Measurements from ENCODE around the gene CDKAL1.

DNA sequence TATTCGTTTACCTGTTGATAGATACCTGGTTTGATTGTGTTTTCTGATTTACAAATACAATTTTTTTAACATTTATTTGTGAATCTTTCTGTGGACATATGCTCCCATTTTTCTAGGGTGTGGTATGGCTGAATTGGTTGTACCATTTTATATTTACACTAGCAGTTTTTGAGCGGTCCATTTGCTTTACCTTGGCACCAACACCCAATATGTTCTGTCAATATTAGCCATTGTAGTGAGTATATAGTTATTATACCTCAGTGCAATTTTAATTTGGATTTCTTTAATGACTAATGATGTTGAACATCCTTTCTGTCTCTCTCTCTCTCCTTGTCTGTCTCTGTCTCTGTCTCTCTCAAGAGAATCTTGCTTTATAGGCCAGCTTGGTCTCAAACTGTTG is 278.5 kb downstream of the CDKAL1 start:
- no peak for TF ChIP-seq TAF1 (IDR thresholded peaks at IDR 0.05; ENCODE audit: low read depth)
- no peak for TF ChIP-seq YY1 (IDR thresholded peaks at IDR 0.05; ENCODE audit: low read depth)
- no peak for TF ChIP-seq RAD21 (IDR thresholded peaks at IDR 0.05; ENCODE audit: low read depth)
- TF ChIP-seq ZBTB7A (IDR thresholded peaks at IDR 0.05; ENCODE audit: low read depth): no peak
- TF ChIP-seq FOXM1 (IDR thresholded peaks at IDR 0.05; ENCODE audit: borderline replicate concordance, low read depth): no peak
- no peak for TF ChIP-seq EGR1 (IDR thresholded peaks at IDR 0.05)
